Immature natural killer cell (primary cell): ENCODE results near the gene NLRP1. TPM values are rescaled to one million over a fixed set of nuclear protein-coding genes. Genes with fewer than 3 reads are reported as not detected.

ENCODE experiments used
- DNase-seq, 3 donors: peaks; one replicate each; pipeline ENCODE4 v3.0.0; 2022; ENCODE audit warnings: mixed read lengths in 1 of 3
- H3K27ac Mint-ChIP-seq, 6 donors: one replicate each; pipeline ENCODE4 v1.8.0; 2020; ENCODE audit warnings: mixed read lengths in 6 of 6, mild to moderate bottlenecking in 5 of 6, inconsistent platforms in 4 of 6, moderate library complexity in 3 of 6
- H3K27me3 Mint-ChIP-seq, 3 donors: one replicate each; pipeline ENCODE4 v1.8.0; 2020 to 2021; ENCODE audit warnings: low read depth in 3 of 3, mild to moderate bottlenecking in 3 of 3, mixed read lengths in 3 of 3, moderate library complexity in 3 of 3, inconsistent platforms in 1 of 3
- H3K36me3 Mint-ChIP-seq, 3 donors: one replicate each; pipeline ENCODE4 v1.8.0; 2020; ENCODE audit warnings: mixed read lengths in 3 of 3, inconsistent platforms in 2 of 3, mild to moderate bottlenecking in 2 of 3
- H3K4me1 Mint-ChIP-seq, 2 donors: one replicate each; pipeline ENCODE4 v1.8.0; 2020; ENCODE audit warnings: inconsistent platforms in 2 of 2, mild to moderate bottlenecking in 2 of 2, mixed read lengths in 2 of 2, moderate library complexity in 1 of 2
- H3K4me3 Mint-ChIP-seq, 5 donors: one replicate each; pipeline ENCODE4 v1.8.0; 2020; ENCODE audit warnings: mild to moderate bottlenecking in 5 of 5, mixed read lengths in 5 of 5, inconsistent platforms in 3 of 5, moderate library complexity in 3 of 5
- H3K9me3 Mint-ChIP-seq, 6 donors: one replicate each; pipeline ENCODE4 v1.8.0; 2020; ENCODE audit warnings: mild to moderate bottlenecking in 6 of 6, mixed read lengths in 6 of 6, inconsistent platforms in 4 of 6, moderate library complexity in 3 of 6
- polyA plus RNA-seq, 3 donors: library from polyadenylated mRNA; unstranded; fragments of 300-500 nt; fragmentation: Illumina TruSeq; gene quantifications; one replicate each; pipeline ENCODE4 v1.2.3, GENCODE V29; 2021

Gene NLRP1
- polyA plus RNA-seq, 3 donors from 2014 or later, result 7.9 to 31.7 (median 10.5) TPM

GRCh38 chr17:5486206-5487124 lies 97.8 kb downstream of the NLRP1 start, which contains the start of gene MIS12:
Gene MIS12, plus strand, starts transcription at chr17:5486566. Its CDS starts 2,297 bp downstream, at chr17:5488863.
- H3K27ac Mint-ChIP-seq, result peak within 1 kb of the TSS; percentile 96 to 100 (median 98)
- peaks cover 5 to 16% (median 14%) of the 10 kb centered on the region in 3 donors for H3K36me3 Mint-ChIP-seq
- peak within 1 kb of the TSS; percentile 94 to 98 (median 96) for H3K4me3 Mint-ChIP-seq
- peaks cover 52 to 74% of the 10 kb centered on the region in 2 donors for H3K4me1 Mint-ChIP-seq
- DNase-seq, result peak; percentile 97 to 98 (median 97)
- no peaks in the 10 kb centered on the region for H3K9me3 Mint-ChIP-seq
- peaks cover 10 to 17% (median 10%) of the 10 kb centered on the region in 3 donors for H3K27me3 Mint-ChIP-seq

- no peaks in the 10 kb centered on the region for H3K9me3 Mint-ChIP-seq
- peak within 1 kb of the TSS; percentile 96 to 100 (median 98) for H3K27ac Mint-ChIP-seq
- peak within 1 kb of the TSS; percentile 94 to 98 (median 96) for H3K4me3 Mint-ChIP-seq
- DNase-seq, result peak in 1 of 3 donors; percentile 10
- H3K36me3 Mint-ChIP-seq, result peaks cover 5 to 20% (median 19%) of the 10 kb centered on the region in 3 donors
- H3K4me1 Mint-ChIP-seq, result peaks cover 54 to 83% of the 10 kb centered on the region in 2 donors
- H3K27me3 Mint-ChIP-seq, result peaks cover 10 to 17% (median 10%) of the 10 kb centered on the region in 3 donors
Measured at GRCh38 chr17:5485270-5486205, 98.8 kb downstream of the NLRP1 start, which contains the start of gene DERL2. Gene DERL2, minus strand, starts transcription at chr17:5486178. Its CDS starts 17 bp downstream, at chr17:5486161.

GRCh38 chr17:5481451-5481850 lies 102.9 kb downstream of the NLRP1 start:
- Mint-ChIP-seq H3K4me1 (peaks cover 37 to 74% of the 10 kb centered on the region in 2 donors), H3K27me3 (peaks cover 6 to 12% (median 10%) of the 10 kb centered on the region in 3 donors), H3K4me3 (no peak overlapping the region), H3K36me3 (peaks cover 16 to 30% (median 30%) of the 10 kb centered on the region in 3 donors), H3K27ac (no peak overlapping the region), H3K9me3 (no peaks in the 10 kb centered on the region)
- DNase-seq, result no peak

GRCh38 chr17:5480962-5481361 lies 103.3 kb downstream of the NLRP1 start:
- no peak for DNase-seq
- Mint-ChIP-seq H3K9me3 (no peaks in the 10 kb centered on the region), H3K4me3 (no peak overlapping the region), H3K27ac (no peak overlapping the region), H3K4me1 (peaks cover 35 to 76% of the 10 kb centered on the region in 2 donors), H3K27me3 (peaks cover 1 to 7% (median 6%) of the 10 kb centered on the region in 3 donors), H3K36me3 (peaks cover 19 to 30% (median 30%) of the 10 kb centered on the region in 3 donors)

GRCh38 chr17:5478992-5479391 lies 105.3 kb downstream of the NLRP1 start:
- no peak overlapping the region for H3K27ac Mint-ChIP-seq
- H3K27me3 Mint-ChIP-seq, result peaks cover 0 to 3% (median 2%) of the 10 kb centered on the region in 3 donors
- H3K36me3 Mint-ChIP-seq, result peaks cover 27 to 33% (median 32%) of the 10 kb centered on the region in 3 donors
- H3K4me1 Mint-ChIP-seq, result peaks cover 17 to 58% of the 10 kb centered on the region in 2 donors
- no peaks in the 10 kb centered on the region for H3K9me3 Mint-ChIP-seq
- no peak overlapping the region for H3K4me3 Mint-ChIP-seq
- no peak for DNase-seq

- no peak overlapping the region for H3K4me3 Mint-ChIP-seq
- no peak for DNase-seq
- H3K27ac Mint-ChIP-seq, result no peak overlapping the region
- peaks cover 0 to 1% (median 0%) of the 10 kb centered on the region in 3 donors for H3K27me3 Mint-ChIP-seq
- H3K4me1 Mint-ChIP-seq, result peaks cover 12 to 29% of the 10 kb centered on the region in 2 donors
- H3K36me3 Mint-ChIP-seq, result peaks cover 24 to 33% (median 24%) of the 10 kb centered on the region in 3 donors
- no peaks in the 10 kb centered on the region for H3K9me3 Mint-ChIP-seq
Measured at GRCh38 chr17:5473906-5474305, 110.4 kb downstream of the NLRP1 start.

- Mint-ChIP-seq H3K36me3 (peaks cover 18 to 27% (median 20%) of the 10 kb centered on the region in 3 donors), H3K4me3 (no peak overlapping the region), H3K9me3 (no peaks in the 10 kb centered on the region), H3K4me1 (peaks cover 21 to 41% of the 10 kb centered on the region in 2 donors), H3K27ac (peak overlapping the region in 1 of 6 donors; percentile 22), H3K27me3 (peaks cover 0 to 1% (median 0%) of the 10 kb centered on the region in 3 donors)
- no peak for DNase-seq
Measured at GRCh38 chr17:5472511-5472910, 111.8 kb downstream of the NLRP1 start.

- DNase-seq, result peak in 1 of 3 donors; percentile 11
- Mint-ChIP-seq H3K27ac (peak overlapping the region; percentile 10 to 76 (median 35)), H3K4me1 (peaks cover 31 to 44% of the 10 kb centered on the region in 2 donors), H3K27me3 (no peaks in the 10 kb centered on the region), H3K36me3 (peaks cover 0 to 13% (median 6%) of the 10 kb centered on the region in 3 donors), H3K9me3 (no peaks in the 10 kb centered on the region), H3K4me3 (peak overlapping the region; percentile 71 to 88 (median 79))
Measured at GRCh38 chr17:5468075-5468473, 116.2 kb downstream of the NLRP1 start.

- DNase-seq, result no peak
- Mint-ChIP-seq H3K27me3 (no peaks in the 10 kb centered on the region), H3K9me3 (no peaks in the 10 kb centered on the region), H3K4me3 (peak overlapping the region; percentile 71 to 88 (median 79)), H3K4me1 (peaks cover 31 to 44% of the 10 kb centered on the region in 2 donors), H3K27ac (peak overlapping the region in 4 of 6 donors; percentile 10 to 59 (median 42)), H3K36me3 (peaks cover 0 to 8% (median 6%) of the 10 kb centered on the region in 3 donors)
Measured at GRCh38 chr17:5467416-5467815, 116.9 kb downstream of the NLRP1 start.

GRCh38 chr17:5466295-5466694 lies 118.0 kb downstream of the NLRP1 start:
- H3K4me3 Mint-ChIP-seq, result no peak overlapping the region
- peaks cover 31 to 44% of the 10 kb centered on the region in 2 donors for H3K4me1 Mint-ChIP-seq
- no peaks in the 10 kb centered on the region for H3K27me3 Mint-ChIP-seq
- H3K36me3 Mint-ChIP-seq, result peaks cover 1 to 5% (median 3%) of the 10 kb centered on the region in 3 donors
- no peak for DNase-seq
- H3K9me3 Mint-ChIP-seq, result no peaks in the 10 kb centered on the region
- no peak overlapping the region for H3K27ac Mint-ChIP-seq

GRCh38 chr17:5464717-5465507 lies 119.4 kb downstream of the NLRP1 start:
- Mint-ChIP-seq H3K9me3 (no peaks in the 10 kb centered on the region), H3K36me3 (peaks cover 4 to 11% (median 7%) of the 10 kb centered on the region in 3 donors), H3K27ac (no peak overlapping the region), H3K4me3 (no peak overlapping the region), H3K27me3 (peaks cover 0 to 3% (median 0%) of the 10 kb centered on the region in 3 donors), H3K4me1 (peaks cover 29 to 38% of the 10 kb centered on the region in 2 donors)
- DNase-seq, result no peak
